ENCODE results near the gene C10orf67. TPM values are rescaled to one million over a fixed set of nuclear protein-coding genes. Genes with fewer than 3 reads are reported as not detected.

C10orf67 gene
- total and polyA plus RNA-seq, 9 of the 15 experiments (the other 6 are each of a cell fraction or from before 2014, with no cell fraction given): not detected

- Histone ChIP-seq H4K20me1 (replicated peaks; ENCODE audit: control insufficient read depth, insufficient read depth, low read length) (no peaks in the 10 kb centered on the region), H3K9me3 (replicated peaks; ENCODE audit: control insufficient read depth, insufficient read depth, low read depth, low read length) (no peaks in the 10 kb centered on the region), H3K9ac (ENCODE audit: insufficient read depth in 1 of 2, low read depth in 2 of 2, low read length in 2 of 2) (no peak overlapping the region), H3K4me1 (replicated peaks in 1 of 2; ENCODE audit: control insufficient read depth in 2 of 2, insufficient read depth in 2 of 2, low read length in 2 of 2) (no peaks in the 10 kb centered on the region), H3K27me3 (ENCODE audit: control insufficient read depth in 2 of 2, insufficient read depth in 2 of 2, low read length in 2 of 2) (no peaks in the 10 kb centered on the region), H3K4me2 (ENCODE audit: insufficient read depth, low read length) (no peak overlapping the region), H3K9me1 (ENCODE audit: control insufficient read depth, insufficient read depth, low read length) (no peaks in the 10 kb centered on the region), H3K36me3 (ENCODE audit: control insufficient read depth, insufficient read depth, low read length) (no peaks in the 10 kb centered on the region), H3K27ac (ENCODE audit: extremely low read depth, low read depth, low read length) (no peak overlapping the region), H3K79me2 (ENCODE audit: control insufficient read depth, insufficient read depth, low read length) (no peaks in the 10 kb centered on the region), H3K4me3 (no peak overlapping the region), H2AFZ (ENCODE audit: low read depth, low read length) (no peak overlapping the region)
- FAIRE-seq: no peak
- CTCF ChIA-PET (ENCODE audit: low intra/inter-chr PET ratio): no interaction called here
- DNase-seq (ENCODE audit: extremely low read depth in 1 of 4, low spot score in 3 of 4): no peak
- intact Hi-C loops (cut with micrococcal nuclease): no loop called here
- TF ChIP-seq ZNF316 (IDR thresholded peaks at IDR 0.05): peak; percentile 68
- peak; percentile 22; the same call in 1 of the 2 replicates for TF ChIP-seq C11orf30 (IDR thresholded peaks at IDR 0.05; ENCODE audit: low read depth)
- TF ChIP-seq ZNF431 (CRISPR knock-in tag; IDR thresholded peaks at IDR 0.05): no peak
- TF ChIP-seq HDAC2 (IDR thresholded peaks at IDR 0.05): no peak
- TF ChIP-seq MAFG (tag; conservative IDR thresholded peaks at IDR 0.05): 0 out of 2 replicates have a peak, but pooled peaks have one; percentile 12
- no peak for TF ChIP-seq POU5F1 (IDR thresholded peaks at IDR 0.05; ENCODE audit: borderline replicate concordance, low read depth, low read length, partially characterized antibody)
- no peak for TF ChIP-seq ZNF77 (CRISPR knock-in tag; IDR thresholded peaks at IDR 0.05)
- in situ Hi-C loops (cut with MboI): no loop called here
- no TSS peak for BruUV-seq (replicated peaks)
- POLR2A ChIA-PET: no interaction called here
- ATAC-seq: no peak
- 2% methylated on average over 3 of the region's 3 CpGs for WGBS (ENCODE audit: insufficient coverage, low coverage, missing lambda C conversion rate)
Measured at GRCh38 chr10:23386052-23386451, 41.5 kb upstream of the C10orf67 start.

- POLR2A ChIA-PET: interaction anchor here (1.1 kb wide), 1 partner anchor 12 kb away, joined by 3 read pairs; no protein-coding TSS in a partner anchor
Measured at GRCh38 chr10:23384364-23384763, 39.8 kb upstream of the C10orf67 start.

More at GRCh38 chr10:23384364-23384763, 39.8 kb upstream of the C10orf67 start:
- Histone ChIP-seq H3K36me3 (ENCODE audit: control insufficient read depth, insufficient read depth, low read length) (no peaks in the 10 kb centered on the region), H3K9me3 (replicated peaks; ENCODE audit: control insufficient read depth, insufficient read depth, low read depth, low read length) (no peaks in the 10 kb centered on the region), H3K27ac (ENCODE audit: extremely low read depth, low read depth, low read length) (no peak overlapping the region), H3K4me2 (ENCODE audit: insufficient read depth, low read length) (no peak overlapping the region), H3K79me2 (ENCODE audit: control insufficient read depth, insufficient read depth, low read length) (no peaks in the 10 kb centered on the region), H3K9ac (ENCODE audit: insufficient read depth in 1 of 2, low read depth in 2 of 2, low read length in 2 of 2) (no peak overlapping the region), H3K4me1 (replicated peaks in 1 of 2; ENCODE audit: control insufficient read depth in 2 of 2, insufficient read depth in 2 of 2, low read length in 2 of 2) (no peaks in the 10 kb centered on the region), H3K4me3 (no peak overlapping the region), H3K9me1 (ENCODE audit: control insufficient read depth, insufficient read depth, low read length) (no peaks in the 10 kb centered on the region), H3K27me3 (ENCODE audit: control insufficient read depth in 2 of 2, insufficient read depth in 2 of 2, low read length in 2 of 2) (no peaks in the 10 kb centered on the region), H4K20me1 (replicated peaks; ENCODE audit: control insufficient read depth, insufficient read depth, low read length) (no peaks in the 10 kb centered on the region), H2AFZ (ENCODE audit: low read depth, low read length) (no peak overlapping the region)
- intact Hi-C loops (cut with micrococcal nuclease) (no loop called here), in situ Hi-C loops (cut with MboI) (no loop called here)
- FAIRE-seq (no peak), DNase-seq (ENCODE audit: extremely low read depth in 1 of 4, low spot score in 3 of 4) (no peak), ATAC-seq (no peak)
- TF ChIP-seq CBX2 (IDR thresholded peaks at IDR 0.05; ENCODE audit: insufficient read depth, low read length, poor library complexity, severe bottlenecking) (no peak), NBN (IDR thresholded peaks at IDR 0.05; ENCODE audit: low read depth) (no peak), SUPT5H (IDR thresholded peaks at IDR 0.05) (no peak), HCFC1 (IDR thresholded peaks at IDR 0.05; ENCODE audit: low read depth, low read length) (no peak), CSDE1 (IDR thresholded peaks at IDR 0.05) (no peak), BRF2 (IDR thresholded peaks at IDR 0.05; ENCODE audit: borderline replicate concordance, insufficient read depth, insufficient read length) (no peak), PHF20 (IDR thresholded peaks at IDR 0.05; ENCODE audit: partially characterized antibody) (no peak), BRCA1 (IDR thresholded peaks at IDR 0.05) (no peak), BRCA1 (CRISPR knock-in tag; IDR thresholded peaks at IDR 0.05) (no peak), SRSF1 (IDR thresholded peaks at IDR 0.05; ENCODE audit: low read depth, low read length) (no peak), NR2F6 (CRISPR knock-in tag; IDR thresholded peaks at IDR 0.05) (no peak)
- BruUV-seq (replicated peaks): no TSS peak
- CTCF ChIA-PET (ENCODE audit: low intra/inter-chr PET ratio): no interaction called here
- WGBS (ENCODE audit: insufficient coverage, low coverage, missing lambda C conversion rate): 0% methylated on average over 1 of the region's 1 CpG

Measured in K562 (cell line).